ENCODE results near the gene ESD. TPM values are rescaled to one million over a fixed set of nuclear protein-coding genes. Genes with fewer than 3 reads are reported as not detected.
"Not testable (repeated sequence)": the region's sequence is repeated elsewhere in the genome, so short reads cannot be mapped to it uniquely, and the experiment has no call there.

ESD gene
- total RNA-seq, 2 donors from 2014 or later: 38.7 to 40.4 TPM

DNA sequence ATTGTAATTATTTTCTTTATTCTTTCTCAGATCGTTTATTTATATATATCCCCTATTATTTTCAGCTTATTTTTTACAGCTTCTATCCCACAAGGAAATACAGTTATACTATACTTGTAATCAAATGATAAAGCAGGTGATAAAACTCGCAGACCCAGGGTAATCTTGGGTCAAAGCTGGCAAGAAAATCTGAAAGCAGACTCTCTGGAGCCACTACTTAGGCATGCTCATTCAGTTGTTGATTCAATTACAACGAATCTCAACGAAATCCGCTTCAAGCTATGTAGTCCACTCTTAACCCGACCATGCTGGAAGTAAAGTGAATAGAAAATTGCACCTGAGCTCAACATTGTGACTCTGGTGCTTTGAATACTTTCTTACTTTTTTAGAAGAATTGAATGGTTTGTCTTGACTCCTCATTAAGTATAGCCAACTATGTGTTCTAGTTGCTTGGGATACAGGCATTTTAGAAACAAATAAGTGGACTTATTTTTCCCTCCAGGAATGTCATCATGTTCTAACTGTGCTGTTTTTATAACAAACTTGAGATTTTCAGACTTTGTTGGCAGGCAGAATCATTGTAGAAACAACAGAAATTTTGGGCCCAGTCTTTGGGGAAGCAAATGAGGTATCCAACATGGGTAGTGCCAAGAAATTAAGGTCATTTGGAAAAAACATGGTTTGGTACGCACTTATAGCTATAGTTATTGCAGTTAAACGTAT is 21.4 kb downstream of the ESD start:
- Mint-ChIP-seq H3K27ac (no peak overlapping the region), H3K4me3 (no peak overlapping the region), H3K4me1 (ENCODE audit: low read depth in 2 of 2) (no peaks in the 10 kb centered on the region), H3K27me3 (no peaks in the 10 kb centered on the region), H3K36me3 (peaks cover 14% of the 10 kb centered on the region), H3K9me3 (no peaks in the 10 kb centered on the region)
- DNase-seq (ENCODE audit: low spot score) (no peak), ATAC-seq (no peak)

DNA sequence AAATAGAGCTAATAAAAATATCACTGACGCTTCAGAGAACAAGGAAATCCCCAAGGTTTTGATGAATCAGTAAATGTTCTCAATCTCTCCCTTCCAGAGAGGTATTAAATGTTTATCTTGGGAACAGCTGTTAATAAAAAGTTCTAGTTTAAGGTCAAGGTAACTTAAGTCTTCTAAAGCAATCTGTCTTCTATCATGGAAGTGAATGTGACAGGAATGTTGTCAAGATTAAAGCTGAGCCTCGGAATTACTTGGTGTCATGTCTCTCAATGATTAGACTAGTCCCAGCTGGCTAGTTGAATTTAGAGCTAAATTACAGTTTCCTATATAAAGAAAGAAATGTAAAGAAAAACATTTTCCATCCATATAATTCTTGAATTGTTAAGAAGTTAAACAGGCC is 23.4 kb downstream of the ESD start:
- no peaks in the 10 kb centered on the region for H3K9me3 Mint-ChIP-seq
- no peaks in the 10 kb centered on the region for H3K27me3 Mint-ChIP-seq
- DNase-seq (ENCODE audit: low spot score): no peak
- peaks cover 14% of the 10 kb centered on the region for H3K36me3 Mint-ChIP-seq
- ATAC-seq: no peak
- no peak overlapping the region for H3K27ac Mint-ChIP-seq
- no peaks in the 10 kb centered on the region for H3K4me1 Mint-ChIP-seq (ENCODE audit: low read depth in 2 of 2)
- no peak overlapping the region for H3K4me3 Mint-ChIP-seq

DNA sequence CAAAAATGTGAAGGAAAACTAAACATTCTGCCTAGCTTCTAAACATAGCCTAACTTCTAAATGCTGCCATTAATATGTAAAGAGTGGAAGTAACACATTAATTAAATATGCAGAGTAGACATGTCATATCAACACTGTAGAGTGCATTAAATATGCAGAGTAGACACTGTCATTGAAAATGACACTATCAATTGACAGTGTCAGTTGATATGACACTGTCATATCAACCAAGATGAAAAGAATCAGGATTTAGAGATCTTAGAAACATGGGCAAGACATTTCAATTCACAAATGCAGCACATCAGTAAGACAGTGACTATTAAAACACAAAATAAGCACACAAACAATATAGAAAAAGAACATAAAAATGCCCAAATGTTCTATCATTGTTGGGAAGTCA is 25.3 kb downstream of the ESD start:
- Mint-ChIP-seq H3K36me3 (peaks cover 9% of the 10 kb centered on the region), H3K4me1 (ENCODE audit: low read depth in 2 of 2) (no peaks in the 10 kb centered on the region), H3K27me3 (no peaks in the 10 kb centered on the region), H3K27ac (no peak overlapping the region), H3K4me3 (no peak overlapping the region), H3K9me3 (no peaks in the 10 kb centered on the region)
- DNase-seq (ENCODE audit: low spot score) (no peak), ATAC-seq (no peak)

DNA sequence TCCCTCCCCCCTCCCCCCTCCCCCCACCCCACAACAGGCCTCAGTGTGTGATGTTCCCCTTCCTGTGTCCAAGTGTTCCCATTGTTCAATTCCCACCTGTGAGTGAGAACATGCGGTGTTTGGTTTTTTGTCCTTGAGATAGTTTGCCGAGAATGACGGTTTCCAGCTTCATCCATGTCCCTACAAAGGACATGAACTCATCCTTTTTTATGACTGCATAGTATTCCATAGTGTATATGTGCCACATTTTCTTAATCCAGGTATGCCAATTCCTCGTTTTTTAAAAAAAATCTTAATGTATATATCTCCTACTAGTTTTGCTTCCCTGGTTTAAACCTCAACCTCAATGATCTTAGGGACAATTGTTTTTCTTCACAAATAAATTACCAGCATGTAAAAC is 27.0 kb downstream of the ESD start:
- H3K27ac Mint-ChIP-seq; H3K36me3 Mint-ChIP-seq; H3K4me1 Mint-ChIP-seq (ENCODE audit: low read depth in 2 of 2); H3K9me3 Mint-ChIP-seq; H3K4me3 Mint-ChIP-seq; DNase-seq (ENCODE audit: low spot score); H3K27me3 Mint-ChIP-seq; ATAC-seq: not testable (repeated sequence)

DNA sequence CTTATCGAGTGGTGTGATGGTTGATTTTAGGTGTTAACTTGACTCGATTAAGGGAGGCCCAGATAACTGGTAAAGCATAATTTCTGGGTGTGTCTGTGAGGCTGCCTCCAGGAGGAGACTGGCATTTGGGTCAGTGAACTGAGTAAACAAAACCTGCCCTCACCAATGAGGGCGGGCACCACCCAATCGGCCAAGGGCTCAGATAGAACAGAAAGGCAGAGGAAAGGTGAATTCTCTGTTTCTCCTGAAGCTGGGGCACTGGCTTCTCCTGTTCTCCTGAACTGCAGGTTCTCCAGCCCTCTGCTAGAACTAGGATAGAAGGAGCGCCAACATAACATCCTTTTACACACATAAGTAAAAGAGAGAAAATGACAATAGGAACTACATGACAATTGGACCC is 35.1 kb downstream of the ESD start:
- ATAC-seq (no peak), DNase-seq (ENCODE audit: low spot score) (no peak)
- H3K4me1 Mint-ChIP-seq (ENCODE audit: low read depth in 2 of 2): peaks cover 23 to 26% of the 10 kb centered on the region in 2 donors
- no peaks in the 10 kb centered on the region for H3K36me3 Mint-ChIP-seq
- peaks cover 34 to 46% of the 10 kb centered on the region in 2 donors for H3K27me3 Mint-ChIP-seq
- H3K4me3 Mint-ChIP-seq: no peak overlapping the region
- H3K9me3 Mint-ChIP-seq: no peaks in the 10 kb centered on the region
- H3K27ac Mint-ChIP-seq: no peak overlapping the region

DNA sequence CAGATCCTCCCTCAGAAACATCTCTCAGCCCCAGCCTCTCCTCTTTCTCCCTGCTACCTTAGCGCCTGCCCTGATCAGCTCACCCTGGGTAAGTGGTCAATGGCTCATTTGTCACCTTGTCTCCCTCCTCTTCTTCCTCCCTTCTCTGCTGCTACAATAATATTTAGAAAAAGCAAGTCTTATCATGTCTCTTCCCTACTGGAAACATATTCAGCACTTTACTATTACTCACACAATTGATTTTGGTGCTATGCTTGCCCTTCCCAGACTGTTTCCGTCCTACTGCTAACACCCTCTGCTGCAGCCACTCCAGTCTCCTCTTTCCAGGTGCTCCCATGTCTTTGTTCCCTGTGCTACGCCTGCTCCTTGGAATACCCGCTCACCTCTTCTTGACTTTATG is 35.8 kb downstream of the ESD start:
- H3K27me3 Mint-ChIP-seq: peaks cover 36 to 48% of the 10 kb centered on the region in 2 donors
- DNase-seq (ENCODE audit: low spot score): no peak
- H3K9me3 Mint-ChIP-seq: no peaks in the 10 kb centered on the region

DNA sequence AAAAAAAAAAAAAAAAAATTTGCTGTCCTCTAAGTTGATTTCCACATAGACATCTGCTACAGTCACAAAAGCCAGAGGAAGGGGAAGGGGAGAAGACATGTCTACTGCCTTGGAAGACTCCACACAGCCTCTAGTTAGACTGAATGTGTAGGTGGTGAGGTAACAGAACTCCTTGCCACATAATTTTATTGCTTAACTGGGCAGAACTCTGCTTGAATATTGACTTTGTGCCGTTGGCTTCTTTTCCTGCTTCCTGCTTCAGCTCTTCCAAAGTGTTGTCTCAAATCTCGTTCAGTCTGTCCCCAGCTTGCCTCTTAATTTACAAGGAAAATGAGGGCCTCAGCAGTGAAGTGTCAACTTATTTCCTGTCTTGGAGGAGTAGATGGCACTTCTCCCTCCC is 37.1 kb downstream of the ESD start:
- peaks cover 23 to 27% of the 10 kb centered on the region in 2 donors for H3K4me1 Mint-ChIP-seq (ENCODE audit: low read depth in 2 of 2)
- H3K27me3 Mint-ChIP-seq: peaks cover 36 to 48% of the 10 kb centered on the region in 2 donors
- H3K27ac Mint-ChIP-seq: peak overlapping the region in 1 of 2 donors; percentile 51
- no peaks in the 10 kb centered on the region for H3K9me3 Mint-ChIP-seq
- no peak for ATAC-seq
- no peaks in the 10 kb centered on the region for H3K36me3 Mint-ChIP-seq
- H3K4me3 Mint-ChIP-seq: no peak overlapping the region
- DNase-seq (ENCODE audit: low spot score): no peak

More for the DNA sequence above, 35.8 kb downstream of the ESD start:
- Mint-ChIP-seq H3K4me1 (ENCODE audit: low read depth in 2 of 2) (peaks cover 23 to 27% of the 10 kb centered on the region in 2 donors), H3K27ac (no peak overlapping the region), H3K4me3 (no peak overlapping the region), H3K36me3 (no peaks in the 10 kb centered on the region)
- ATAC-seq: no peak

DNA sequence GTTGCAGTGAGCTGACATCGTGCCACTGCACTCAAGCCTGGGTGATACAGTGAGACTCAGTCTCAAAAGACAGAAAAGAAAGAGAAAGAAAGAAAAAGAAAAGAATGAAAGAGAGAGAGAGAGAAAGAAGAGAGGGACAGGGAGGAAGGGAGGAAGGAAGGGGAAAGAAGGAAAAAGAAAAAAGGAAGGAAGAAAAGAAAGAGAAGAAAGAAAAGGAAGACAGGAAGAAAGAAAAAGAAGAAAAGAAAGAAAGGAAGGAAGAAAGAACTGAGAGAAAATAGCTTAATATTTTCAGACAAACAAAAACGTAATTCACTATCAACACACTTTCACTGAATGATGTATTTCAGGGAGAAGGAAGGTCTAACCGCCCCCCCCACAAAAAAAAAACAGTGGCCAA is 39.3 kb downstream of the ESD start:
- H3K27me3 Mint-ChIP-seq: peaks cover 36 to 46% of the 10 kb centered on the region in 2 donors
- peak overlapping the region; percentile 12 for H3K4me3 Mint-ChIP-seq
- H3K36me3 Mint-ChIP-seq: no peaks in the 10 kb centered on the region
- peaks cover 40 to 49% of the 10 kb centered on the region in 2 donors for H3K4me1 Mint-ChIP-seq (ENCODE audit: low read depth in 2 of 2)
- H3K27ac Mint-ChIP-seq: peak overlapping the region in 1 of 2 donors; percentile 1
- H3K9me3 Mint-ChIP-seq: no peaks in the 10 kb centered on the region
- ATAC-seq: no peak
- no peak for DNase-seq (ENCODE audit: low spot score)

DNA sequence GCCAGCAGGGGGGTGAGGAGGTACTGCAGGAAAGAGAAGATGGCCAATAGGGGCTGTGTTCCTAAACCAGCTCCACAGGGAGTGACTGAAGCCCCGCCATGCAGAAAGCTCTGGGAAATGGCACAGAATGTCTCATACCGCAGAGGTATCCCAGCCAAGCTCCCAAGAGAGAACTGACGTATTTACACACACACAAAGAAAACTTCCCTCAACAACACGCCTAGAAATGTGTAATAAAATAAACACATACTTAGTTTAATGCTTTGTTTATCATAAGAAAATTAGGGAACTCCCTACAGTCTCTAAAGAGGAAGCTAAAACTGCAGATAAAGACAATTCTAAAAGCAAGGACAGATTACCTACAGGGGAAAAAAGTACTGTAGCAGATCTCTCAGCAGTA is 40.0 kb downstream of the ESD start:
- ATAC-seq: no peak
- H3K36me3 Mint-ChIP-seq: peaks cover 3% of the 10 kb centered on the region
- no peaks in the 10 kb centered on the region for H3K9me3 Mint-ChIP-seq
- H3K4me3 Mint-ChIP-seq: no peak overlapping the region
- DNase-seq (ENCODE audit: low spot score): no peak
- H3K27me3 Mint-ChIP-seq: peaks cover 34 to 40% of the 10 kb centered on the region in 2 donors
- no peak overlapping the region for H3K27ac Mint-ChIP-seq
- H3K4me1 Mint-ChIP-seq (ENCODE audit: low read depth in 2 of 2): peaks cover 44 to 55% of the 10 kb centered on the region in 2 donors

DNA sequence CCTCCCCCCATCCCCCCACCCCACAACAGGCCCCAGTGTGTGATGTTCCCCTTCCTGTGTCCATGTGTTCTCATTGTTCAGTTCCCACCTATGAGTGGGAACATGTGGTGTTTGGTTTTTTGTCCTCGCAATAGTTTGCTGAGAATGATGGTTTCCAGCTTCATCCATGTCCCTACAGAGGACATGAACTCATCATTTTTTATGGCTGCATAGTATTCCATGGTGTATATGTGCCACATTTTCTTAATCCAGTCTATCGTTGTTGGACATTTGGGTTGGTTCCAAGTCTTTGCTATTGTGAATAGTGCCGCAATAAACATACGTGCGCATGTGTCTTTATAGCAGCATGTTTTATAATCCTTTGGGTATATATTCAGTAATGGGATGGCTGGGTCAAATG is 41.5 kb downstream of the ESD start:
- not testable (repeated sequence) for ATAC-seq
- Mint-ChIP-seq H3K4me1 (ENCODE audit: low read depth in 2 of 2) (peaks cover 55 to 68% of the 10 kb centered on the region in 2 donors), H3K27me3 (peaks cover 24 to 28% of the 10 kb centered on the region in 2 donors)

DNA sequence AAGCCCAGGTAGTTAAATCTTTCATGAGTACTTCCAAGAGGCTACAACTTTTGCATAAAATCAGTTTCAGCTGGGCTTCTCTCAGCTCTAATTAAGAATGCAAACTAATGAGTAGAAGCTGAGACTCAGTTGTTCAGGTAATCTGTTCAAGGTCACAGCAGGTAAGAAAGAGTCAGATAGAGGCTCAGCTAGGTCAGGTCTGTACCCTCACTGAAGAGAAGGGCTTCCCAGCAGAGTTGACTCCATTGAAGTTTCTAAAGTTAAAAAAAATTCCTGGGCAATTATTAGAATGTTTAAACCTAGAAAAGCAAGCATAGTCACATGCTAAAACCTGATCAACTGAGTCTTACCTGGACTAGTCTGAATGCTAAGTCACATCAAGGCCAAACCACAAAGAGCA is 42.1 kb downstream of the ESD start:
- no peak for DNase-seq (ENCODE audit: low spot score)
- ATAC-seq: no peak
- Mint-ChIP-seq H3K36me3 (peaks cover 4% of the 10 kb centered on the region), H3K9me3 (no peaks in the 10 kb centered on the region), H3K4me3 (no peak overlapping the region), H3K27ac (no peak overlapping the region), H3K4me1 (ENCODE audit: low read depth in 2 of 2) (peaks cover 53 to 69% of the 10 kb centered on the region in 2 donors), H3K27me3 (peaks cover 19 to 21% of the 10 kb centered on the region in 2 donors)

More for the DNA sequence above, 41.5 kb downstream of the ESD start:
- H3K4me3 Mint-ChIP-seq; H3K27ac Mint-ChIP-seq; H3K36me3 Mint-ChIP-seq; DNase-seq (ENCODE audit: low spot score); H3K9me3 Mint-ChIP-seq: not testable (repeated sequence)

DNA sequence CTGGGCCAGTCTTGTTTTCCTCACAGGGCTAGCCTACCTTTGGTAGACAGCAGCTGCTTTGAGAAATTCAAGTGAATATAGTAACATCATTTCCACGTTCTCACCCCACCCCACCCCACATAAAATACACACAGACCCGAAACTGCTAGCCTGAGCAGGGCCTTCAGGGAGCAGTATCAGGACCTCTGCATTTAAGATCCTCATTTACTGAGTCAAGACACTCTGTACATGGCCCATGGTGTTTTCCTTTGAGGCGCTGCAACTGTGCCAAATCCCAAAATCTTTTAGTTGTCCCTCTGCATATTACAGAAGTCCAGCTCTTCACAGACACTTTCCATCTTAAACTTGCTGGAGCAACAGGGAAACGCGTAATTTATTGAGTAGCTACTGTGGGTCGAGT is 43.0 kb downstream of the ESD start:
- no peak for DNase-seq (ENCODE audit: low spot score)
- Mint-ChIP-seq H3K27me3 (peaks cover 17 to 20% of the 10 kb centered on the region in 2 donors), H3K4me3 (peak overlapping the region; percentile 34), H3K27ac (peak overlapping the region in 1 of 2 donors; percentile 9), H3K36me3 (peaks cover 4% of the 10 kb centered on the region), H3K4me1 (ENCODE audit: low read depth in 2 of 2) (peaks cover 52 to 72% of the 10 kb centered on the region in 2 donors), H3K9me3 (no peaks in the 10 kb centered on the region)
- ATAC-seq: no peak

DNA sequence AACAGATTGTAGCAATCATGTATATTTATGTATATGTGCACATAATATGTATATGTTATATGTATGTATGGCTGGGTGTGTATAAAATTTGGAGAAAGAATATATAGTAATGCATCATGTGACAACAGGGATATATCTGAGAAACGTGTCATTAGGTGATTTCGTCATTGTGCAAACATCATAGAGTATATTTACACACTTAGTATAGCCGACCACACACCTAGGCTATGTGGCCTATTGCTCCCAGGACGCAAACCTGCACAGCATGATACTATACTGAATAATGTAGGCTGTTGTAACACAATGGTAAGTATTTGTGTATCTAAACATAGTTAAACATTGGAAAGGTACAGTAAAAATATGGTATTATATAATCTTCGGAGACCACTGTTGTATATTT is 43.8 kb downstream of the ESD start:
- Mint-ChIP-seq H3K27me3 (peaks cover 12 to 15% of the 10 kb centered on the region in 2 donors), H3K4me3 (peak overlapping the region; percentile 62), H3K36me3 (peaks cover 4% of the 10 kb centered on the region), H3K4me1 (ENCODE audit: low read depth in 2 of 2) (peaks cover 49 to 69% of the 10 kb centered on the region in 2 donors), H3K9me3 (no peaks in the 10 kb centered on the region), H3K27ac (peak overlapping the region in 1 of 2 donors; percentile 83)
- DNase-seq (ENCODE audit: low spot score) (no peak), ATAC-seq (no peak)

DNA sequence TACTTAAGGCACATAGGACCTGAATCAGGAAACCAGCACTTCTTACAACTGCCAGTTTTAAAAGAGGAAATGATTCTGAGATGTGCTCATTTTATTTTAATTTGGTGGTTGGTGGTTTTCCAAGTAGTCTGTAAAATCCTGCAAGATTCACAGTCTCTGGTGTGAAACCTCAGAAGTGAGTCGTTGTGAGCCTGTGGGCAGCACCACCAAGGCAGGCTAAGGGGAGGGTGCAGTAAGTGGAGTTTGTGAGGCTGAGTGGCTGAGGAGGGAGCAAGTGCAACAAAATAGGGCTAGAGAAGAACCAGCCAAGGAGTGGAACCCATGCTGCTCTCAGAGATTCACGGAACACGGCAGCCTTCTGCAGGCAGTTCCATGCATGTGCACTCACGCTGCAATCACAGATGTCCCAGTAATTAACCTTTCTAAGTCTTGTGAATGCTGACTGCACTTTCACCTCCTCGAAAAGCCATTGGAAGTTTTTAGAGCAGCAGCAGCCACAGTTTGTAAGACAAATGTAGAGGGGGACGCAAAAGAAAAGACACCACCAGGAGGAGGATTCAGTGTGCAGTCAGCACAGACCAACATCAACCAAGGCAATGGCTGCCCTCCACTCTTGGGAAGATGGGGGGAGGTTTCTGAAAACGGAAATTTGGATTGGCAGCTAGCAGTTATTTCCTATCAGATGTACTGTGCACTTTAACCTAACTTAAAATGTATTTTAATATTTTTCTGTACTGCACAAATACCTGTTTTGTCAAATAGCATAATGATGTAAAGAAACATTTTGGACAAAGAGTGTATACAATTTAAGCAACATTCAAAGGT is 44.9 kb downstream of the ESD start:
- peaks cover 4% of the 10 kb centered on the region in 2 donors for H3K27me3 Mint-ChIP-seq
- DNase-seq (ENCODE audit: low spot score): peak; percentile 90
- H3K4me1 Mint-ChIP-seq (ENCODE audit: low read depth in 2 of 2): peaks cover 43 to 58% of the 10 kb centered on the region in 2 donors
- peak; percentile 100 for ATAC-seq
- peaks cover 4% of the 10 kb centered on the region for H3K36me3 Mint-ChIP-seq
- H3K27ac Mint-ChIP-seq: peak overlapping the region; percentile 79 to 83
- H3K9me3 Mint-ChIP-seq: no peaks in the 10 kb centered on the region
- peak overlapping the region; percentile 89 for H3K4me3 Mint-ChIP-seq
